HCT116 (cell line): ENCODE measurements around the gene MT1X. TPM values are rescaled to one million over a fixed set of nuclear protein-coding genes. Genes with fewer than 3 reads are reported as not detected.

ENCODE experiments used
- ATAC-seq: fragments of 200-7000 bp; cut with Tn5 transposase; 2 replicates; pipeline ENCODE4 v1.9.1; 2020; ENCODE audit warnings: mild to moderate bottlenecking, moderate library complexity
- BruUV-seq: library from RNA; stranded (reverse); fragments of 400-500 nt; replicated peaks from 2 replicates; lab custom pipeline; 2021; lab: Mats Ljungman, UMichigan
- CTCF ChIA-PET: fragments of 300-600 bp; sonication (Branson Sonifier 250); formaldehyde crosslinking; loops from one replicate; lab custom pipeline; 2021; ENCODE audit warnings: antibody characterized with exemption; lab: Charles Lee
- POLR2A ChIA-PET: fragments of 300-600, 350-600 bp; sonication (Branson Sonifier 250); formaldehyde crosslinking; loops from one replicate; lab custom pipeline; 2021; ENCODE audit warnings: antibody characterized with exemption; lab: Charles Lee
- RAD21 ChIA-PET, 2 experiments: fragments of 300-600 bp; sonication (Branson Sonifier 250); formaldehyde crosslinking; loops; one replicate each; lab custom pipeline; 2023; ENCODE audit warnings: low total read pairs in 2 of 2; ENCODE audit not compliant: uncharacterized antibody in 2 of 2, unreplicated experiment in 2 of 2, low non-redundant PET in 1 of 2; lab: Charles Lee
- DNase-seq: peaks from one replicate; pipeline ENCODE4 v3.0.0-alpha.2; 2010; ENCODE audit warnings: low read depth, low spot score
- H2AFZ ChIP-seq: fragments of 200-600 bp; shearing (Covaris generic), sonication (generic); 2 replicates; pipeline ENCODE4 v1.6.1; 2017; ENCODE audit warnings: low read depth, mixed run types, mixed read lengths, antibody characterized with exemption, low read length; ENCODE audit not compliant: poor library complexity, severe bottlenecking
- H3K27ac ChIP-seq: 2 replicates; pipeline ENCODE4 v1.5.1; 2012; ENCODE audit warnings: low read depth, low read length
- H3K27me3 ChIP-seq: fragments of 200-600 bp; sonication (generic); 2 replicates; pipeline ENCODE4 v1.6.1; 2016; ENCODE audit warnings: mixed run types, low read length, mixed read lengths; ENCODE audit not compliant: insufficient read depth
- H3K36me3 ChIP-seq, 2 experiments: fragments of 200-500 bp in 1 of 2; fragments of 200-600 bp in 1 of 2; sonication (Bioruptor generic) in 1 of 2; sonication (generic) in 1 of 2; 2 replicates each; pipeline versions ENCODE4 v1.5.1 to v1.6.1; 2014 to 2016; ENCODE audit warnings: low read length in 2 of 2, inconsistent platforms in 1 of 2, mixed read lengths in 1 of 2, mixed run types in 1 of 2; ENCODE audit not compliant: insufficient read depth in 2 of 2, control insufficient read depth in 1 of 2
- H3K4me1 ChIP-seq, 2 experiments: fragments of 200-600 bp in 1 of 2; sonication (generic) in 1 of 2; 2 replicates each; pipeline versions ENCODE4 v1.5.1 to v1.6.1; 2012 to 2017; ENCODE audit warnings: low read length in 2 of 2, inconsistent platforms in 1 of 2, mild to moderate bottlenecking in 1 of 2, mixed read lengths in 1 of 2, mixed run types in 1 of 2, moderate library complexity in 1 of 2; ENCODE audit not compliant: insufficient read depth in 2 of 2, control insufficient read depth in 1 of 2
- H3K4me2 ChIP-seq: fragments of 200-600 bp; sonication (generic); 2 replicates; pipeline ENCODE4 v1.6.1; 2017; ENCODE audit warnings: mixed run types, low read length, mixed read lengths
- H3K4me3 ChIP-seq, 2 experiments: fragments of 200-600 bp in 1 of 2; sonication (generic) in 1 of 2; replicated peaks in 1 of 2; 2 replicates each; pipeline ENCODE4 v1.5.1; 2011 to 2016; ENCODE audit warnings: low read length in 2 of 2, control low read depth in 1 of 2, low read depth in 1 of 2, mild to moderate bottlenecking in 1 of 2, mixed read lengths in 1 of 2, mixed run types in 1 of 2
- H3K79me2 ChIP-seq: fragments of 200-600 bp; sonication (generic); 2 replicates; pipeline ENCODE4 v1.6.1; 2017; ENCODE audit warnings: mild to moderate bottlenecking, mixed run types, low read length, moderate library complexity, mixed read lengths; ENCODE audit not compliant: insufficient read depth
- H3K9ac ChIP-seq: fragments of 200-600 bp; sonication (generic); 2 replicates; pipeline ENCODE4 v1.6.1; 2016; ENCODE audit warnings: low read length, mixed read lengths
- H3K9me2 ChIP-seq: fragments of 200-600 bp; sonication (generic), shearing (Covaris generic); 2 replicates; pipeline ENCODE4 v1.6.1; 2017; ENCODE audit warnings: mixed run types, mild to moderate bottlenecking, moderate library complexity; ENCODE audit not compliant: insufficient read depth
- H3K9me3 ChIP-seq, 2 experiments: fragments of 200-500 bp in 1 of 2; fragments of 200-600 bp in 1 of 2; sonication (Bioruptor generic) in 1 of 2; sonication (generic) in 1 of 2; 2 replicates each; pipeline ENCODE4 v1.6.1; 2014 to 2017; ENCODE audit warnings: low read length in 2 of 2, mixed read lengths in 2 of 2, inconsistent platforms in 1 of 2, low read depth in 1 of 2, mild to moderate bottlenecking in 1 of 2, mixed run types in 1 of 2, moderate library complexity in 1 of 2; ENCODE audit not compliant: control insufficient read depth in 1 of 2, insufficient read depth in 1 of 2
- H4K20me1 ChIP-seq: fragments of 200-600 bp; sonication (generic), shearing (Covaris generic); 2 replicates; pipeline ENCODE4 v1.6.1; 2017; ENCODE audit warnings: mixed run types, mild to moderate bottlenecking, moderate library complexity; ENCODE audit not compliant: insufficient read depth
- ATF3 ChIP-seq: IDR thresholded peaks from 2 replicates; pipeline ENCODE4 v1.6.1; 2012
- CBX3 ChIP-seq: IDR thresholded peaks from 2 replicates; pipeline ENCODE4 v1.6.1; 2012; ENCODE audit warnings: low read depth
- CEBPB ChIP-seq: IDR thresholded peaks from 2 replicates; pipeline ENCODE4 v1.6.1; 2012; ENCODE audit warnings: low read depth
- EGR1 ChIP-seq: IDR thresholded peaks from 2 replicates; pipeline ENCODE4 v1.6.1; 2012; ENCODE audit warnings: low read depth
- ELF1 ChIP-seq: IDR thresholded peaks from 2 replicates; pipeline ENCODE4 v1.6.1; 2012; ENCODE audit warnings: low read depth, borderline replicate concordance
- EZH2 ChIP-seq: fragments of 200-600 bp; sonication (generic); IDR thresholded peaks from 2 replicates; pipeline ENCODE4 v1.6.1; 2017; ENCODE audit warnings: antibody characterized with exemption, mixed run types
- EZH2phosphoT487 ChIP-seq: fragments of 200-600 bp; IDR thresholded peaks from 2 replicates; pipeline ENCODE4 v1.6.1; 2018; ENCODE audit warnings: antibody characterized with exemption, borderline replicate concordance
- FOSL1 ChIP-seq: IDR thresholded peaks from 2 replicates; pipeline ENCODE4 v1.6.1; 2012; ENCODE audit warnings: low read depth
- JUND ChIP-seq: IDR thresholded peaks from 2 replicates; pipeline ENCODE4 v1.6.1; 2012
- MAX ChIP-seq: IDR thresholded peaks from 2 replicates; pipeline ENCODE4 v1.6.1; 2012
- POLR2A ChIP-seq: IDR thresholded peaks from 2 replicates; pipeline ENCODE4 v1.7.0; 2011; ENCODE audit warnings: borderline replicate concordance; ENCODE audit not compliant: insufficient read depth, insufficient read length; ENCODE audit errors: extremely low read depth
- POLR2AphosphoS5 ChIP-seq: IDR thresholded peaks from 2 replicates; pipeline ENCODE4 v1.6.1; 2011; ENCODE audit warnings: mild to moderate bottlenecking, low read depth, low read length, moderate library complexity
- RAD21 ChIP-seq: IDR thresholded peaks from 2 replicates; pipeline ENCODE4 v1.6.1; 2012; ENCODE audit warnings: low read depth, mild to moderate bottlenecking
- REST ChIP-seq: IDR thresholded peaks from 2 replicates; pipeline ENCODE4 v1.6.1; 2012; ENCODE audit warnings: low read depth
- SIN3A ChIP-seq: IDR thresholded peaks from 2 replicates; pipeline ENCODE4 v1.6.1; 2012; ENCODE audit warnings: low read depth
- SP1 ChIP-seq: IDR thresholded peaks from 2 replicates; pipeline ENCODE4 v1.6.1; 2012; ENCODE audit warnings: low read depth
- SRF ChIP-seq: IDR thresholded peaks from 2 replicates; pipeline ENCODE4 v1.6.1; 2012; ENCODE audit warnings: low read depth
- TCF7L2 ChIP-seq: IDR thresholded peaks from 2 replicates; pipeline ENCODE4 v1.7.0; 2011; ENCODE audit warnings: borderline replicate concordance, inconsistent platforms; ENCODE audit not compliant: insufficient read depth, insufficient read length; ENCODE audit errors: extremely low read depth
- YY1 ChIP-seq: IDR thresholded peaks from 2 replicates; pipeline ENCODE4 v1.6.1; 2011; ENCODE audit warnings: low read length, low read depth, moderate library complexity, mild to moderate bottlenecking; ENCODE audit not compliant: insufficient replicate concordance; ENCODE audit errors: extremely low read depth
- ZBTB33 ChIP-seq: IDR thresholded peaks from 2 replicates; pipeline ENCODE4 v1.6.1; 2011; ENCODE audit warnings: mild to moderate bottlenecking, low read length, moderate library complexity; ENCODE audit not compliant: insufficient replicate concordance; ENCODE audit errors: extremely low read depth
- ZFX ChIP-seq: fragments of 450-650 bp; IDR thresholded peaks from 2 replicates; pipeline ENCODE4 v1.6.1; 2017
- ZNF274 ChIP-seq: fragments of 200-500 bp; sonication (Bioruptor generic); IDR thresholded peaks from 2 replicates; pipeline ENCODE4 v1.6.1; 2014; ENCODE audit warnings: mild to moderate bottlenecking, low read depth, low read length, inconsistent platforms
- intact Hi-C: fragments of 100-400 bp; cut with micrococcal nuclease; formaldehyde crosslinking; loops from 2 replicates; pipeline ENCODE4 v1.10.0; 2022
- total RNA-seq: library from RNA; stranded (reverse); gene quantifications from one replicate; pipeline ENCODE4 v1.2.1, GENCODE V29; 2021; ENCODE audit not compliant: unreplicated experiment

Gene MT1X
- total RNA-seq, 1 experiment from 2014 or later: 50.2 TPM

GRCh38 chr16:56729735-56730662 lies 47.7 kb downstream of the MT1X start, which contains the start of gene NUP93:
Gene NUP93, plus strand, starts transcription at chr16:56730129. Its CDS starts 18,119 bp downstream, at chr16:56748248.
- Histone ChIP-seq H3K36me3 (no peaks in the 10 kb centered on the region; a peak in 1 of 4 replicates), H3K9me2 (no peaks in the 10 kb centered on the region), H3K79me2 (peaks cover 50% of the 10 kb centered on the region), H3K4me3 (peak within 1 kb of the TSS; percentile 94 to 97), H3K4me2 (peak within 1 kb of the TSS; percentile 97), H3K27ac (peak within 1 kb of the TSS; percentile 49), H3K4me1 (peaks cover 7 to 17% of the 10 kb centered on the region in 2 experiments; a peak in 3 of 4 replicates), H4K20me1 (no peaks in the 10 kb centered on the region), H3K9ac (peak within 1 kb of the TSS; percentile 94), H3K27me3 (no peaks in the 10 kb centered on the region), H3K9me3 (no peaks in the 10 kb centered on the region), H2AFZ (peak within 1 kb of the TSS; percentile 82)
- ChIA-PET POLR2A (no interaction called here), CTCF (no interaction called here), RAD21 (interaction anchor here in 1 of 2 experiments (0.6 kb wide), 1 partner anchor 28 kb away, joined by 3 read pairs; no protein-coding TSS in a partner anchor)
- no TSS peak for BruUV-seq
- intact Hi-C loops: no loop called here
- DNase-seq (peak; percentile 86), ATAC-seq (peak; percentile 95)
- TF ChIP-seq POLR2AphosphoS5 (peak; percentile 74), CBX3 (peak; percentile 58; the same call in 1 of the 2 replicates), ATF3 (no peak), ZBTB33 (no peak), MAX (peak; percentile 90), YY1 (peak; percentile 51), REST (no peak), ZFX (peak; percentile 48; the same call in 1 of the 2 replicates), SRF (no peak), RAD21 (no peak), JUND (no peak), EGR1 (no peak), TCF7L2 (no peak), EZH2 (no peak), SIN3A (peak; percentile 90), POLR2A (peak; percentile 72), ZNF274 (no peak), EZH2phosphoT487 (no peak), SP1 (peak; percentile 86), FOSL1 (no peak), ELF1 (peak; percentile 40), CEBPB (no peak)
